ENCODE results near the gene CASP5. TPM values are rescaled to one million over a fixed set of nuclear protein-coding genes. Genes with fewer than 3 reads are reported as not detected.

The CASP5 gene
- total RNA-seq, 1 experiment from 2014 or later = not detected

DNA sequence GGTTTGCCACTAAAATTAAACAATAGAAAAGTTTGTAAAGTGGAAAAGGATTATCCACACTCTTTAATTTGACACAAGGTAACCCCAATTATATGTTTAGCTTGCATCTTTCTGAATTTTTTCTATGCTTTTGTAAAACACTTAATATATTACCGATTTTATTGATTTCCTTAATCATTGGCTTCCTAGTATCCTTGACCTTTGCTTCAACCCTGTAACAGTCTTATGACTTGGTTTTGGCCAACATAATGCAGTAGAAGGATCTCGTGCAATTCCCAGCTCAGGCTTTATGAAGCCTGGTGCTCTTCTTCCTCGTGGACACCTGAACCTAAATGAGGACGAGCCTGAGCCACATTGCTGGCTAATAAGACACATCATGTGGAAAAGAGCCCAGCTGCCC, 31.0 kb downstream of the CASP5 start:
- DNase-seq (ENCODE audit: low spot score) (no peak), ATAC-seq (no peak)
- ChIA-PET CTCF (interaction anchor here (1.0 kb wide), 1 partner anchor 9 kb away, joined by 3 read pairs; no protein-coding TSS in a partner anchor), POLR2A (no interaction called here)
- TF ChIP-seq ZNF396 (CRISPR knock-in tag; IDR thresholded peaks at IDR 0.05; ENCODE audit: borderline replicate concordance) = no peak
- TF ChIP-seq, protein P1, sequence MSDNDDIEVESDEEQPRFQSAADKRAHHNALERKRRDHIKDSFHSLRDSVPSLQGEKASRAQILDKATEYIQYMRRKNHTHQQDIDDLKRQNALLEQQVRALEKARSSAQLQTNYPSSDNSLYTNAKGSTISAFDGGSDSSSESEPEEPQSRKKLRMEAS (CRISPR knock-in tag; IDR thresholded peaks at IDR 0.05) = no peak
- TF ChIP-seq, protein P2, sequence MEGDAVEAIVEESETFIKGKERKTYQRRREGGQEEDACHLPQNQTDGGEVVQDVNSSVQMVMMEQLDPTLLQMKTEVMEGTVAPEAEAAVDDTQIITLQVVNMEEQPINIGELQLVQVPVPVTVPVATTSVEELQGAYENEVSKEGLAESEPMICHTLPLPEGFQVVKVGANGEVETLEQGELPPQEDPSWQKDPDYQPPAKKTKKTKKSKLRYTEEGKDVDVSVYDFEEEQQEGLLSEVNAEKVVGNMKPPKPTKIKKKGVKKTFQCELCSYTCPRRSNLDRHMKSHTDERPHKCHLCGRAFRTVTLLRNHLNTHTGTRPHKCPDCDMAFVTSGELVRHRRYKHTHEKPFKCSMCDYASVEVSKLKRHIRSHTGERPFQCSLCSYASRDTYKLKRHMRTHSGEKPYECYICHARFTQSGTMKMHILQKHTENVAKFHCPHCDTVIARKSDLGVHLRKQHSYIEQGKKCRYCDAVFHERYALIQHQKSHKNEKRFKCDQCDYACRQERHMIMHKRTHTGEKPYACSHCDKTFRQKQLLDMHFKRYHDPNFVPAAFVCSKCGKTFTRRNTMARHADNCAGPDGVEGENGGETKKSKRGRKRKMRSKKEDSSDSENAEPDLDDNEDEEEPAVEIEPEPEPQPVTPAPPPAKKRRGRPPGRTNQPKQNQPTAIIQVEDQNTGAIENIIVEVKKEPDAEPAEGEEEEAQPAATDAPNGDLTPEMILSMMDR (IDR thresholded peaks at IDR 0.05) = no peak
- TF ChIP-seq, protein P3, sequence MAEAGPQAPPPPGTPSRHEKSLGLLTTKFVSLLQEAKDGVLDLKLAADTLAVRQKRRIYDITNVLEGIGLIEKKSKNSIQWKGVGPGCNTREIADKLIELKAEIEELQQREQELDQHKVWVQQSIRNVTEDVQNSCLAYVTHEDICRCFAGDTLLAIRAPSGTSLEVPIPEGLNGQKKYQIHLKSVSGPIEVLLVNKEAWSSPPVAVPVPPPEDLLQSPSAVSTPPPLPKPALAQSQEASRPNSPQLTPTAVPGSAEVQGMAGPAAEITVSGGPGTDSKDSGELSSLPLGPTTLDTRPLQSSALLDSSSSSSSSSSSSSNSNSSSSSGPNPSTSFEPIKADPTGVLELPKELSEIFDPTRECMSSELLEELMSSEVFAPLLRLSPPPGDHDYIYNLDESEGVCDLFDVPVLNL (CRISPR knock-in tag; IDR thresholded peaks at IDR 0.05; ENCODE audit: borderline replicate concordance, low read depth) = no peak
- TF ChIP-seq ZNF423 (CRISPR knock-in tag; IDR thresholded peaks at IDR 0.05) = no peak
- no peak for TF ChIP-seq ZNF219 (CRISPR knock-in tag; IDR thresholded peaks at IDR 0.05; ENCODE audit: borderline replicate concordance)
- TF ChIP-seq, protein P4, sequence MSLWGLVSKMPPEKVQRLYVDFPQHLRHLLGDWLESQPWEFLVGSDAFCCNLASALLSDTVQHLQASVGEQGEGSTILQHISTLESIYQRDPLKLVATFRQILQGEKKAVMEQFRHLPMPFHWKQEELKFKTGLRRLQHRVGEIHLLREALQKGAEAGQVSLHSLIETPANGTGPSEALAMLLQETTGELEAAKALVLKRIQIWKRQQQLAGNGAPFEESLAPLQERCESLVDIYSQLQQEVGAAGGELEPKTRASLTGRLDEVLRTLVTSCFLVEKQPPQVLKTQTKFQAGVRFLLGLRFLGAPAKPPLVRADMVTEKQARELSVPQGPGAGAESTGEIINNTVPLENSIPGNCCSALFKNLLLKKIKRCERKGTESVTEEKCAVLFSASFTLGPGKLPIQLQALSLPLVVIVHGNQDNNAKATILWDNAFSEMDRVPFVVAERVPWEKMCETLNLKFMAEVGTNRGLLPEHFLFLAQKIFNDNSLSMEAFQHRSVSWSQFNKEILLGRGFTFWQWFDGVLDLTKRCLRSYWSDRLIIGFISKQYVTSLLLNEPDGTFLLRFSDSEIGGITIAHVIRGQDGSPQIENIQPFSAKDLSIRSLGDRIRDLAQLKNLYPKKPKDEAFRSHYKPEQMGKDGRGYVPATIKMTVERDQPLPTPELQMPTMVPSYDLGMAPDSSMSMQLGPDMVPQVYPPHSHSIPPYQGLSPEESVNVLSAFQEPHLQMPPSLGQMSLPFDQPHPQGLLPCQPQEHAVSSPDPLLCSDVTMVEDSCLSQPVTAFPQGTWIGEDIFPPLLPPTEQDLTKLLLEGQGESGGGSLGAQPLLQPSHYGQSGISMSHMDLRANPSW (CRISPR knock-in tag; conservative IDR thresholded peaks at IDR 0.05; ENCODE audit: low read depth) = no peak
- TF ChIP-seq, protein P5, sequence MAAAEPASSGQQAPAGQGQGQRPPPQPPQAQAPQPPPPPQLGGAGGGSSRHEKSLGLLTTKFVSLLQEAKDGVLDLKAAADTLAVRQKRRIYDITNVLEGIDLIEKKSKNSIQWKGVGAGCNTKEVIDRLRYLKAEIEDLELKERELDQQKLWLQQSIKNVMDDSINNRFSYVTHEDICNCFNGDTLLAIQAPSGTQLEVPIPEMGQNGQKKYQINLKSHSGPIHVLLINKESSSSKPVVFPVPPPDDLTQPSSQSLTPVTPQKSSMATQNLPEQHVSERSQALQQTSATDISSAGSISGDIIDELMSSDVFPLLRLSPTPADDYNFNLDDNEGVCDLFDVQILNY (CRISPR knock-in tag; IDR thresholded peaks at IDR 0.05) = no peak
- no peak for TF ChIP-seq SMAD4 (CRISPR knock-in tag; IDR thresholded peaks at IDR 0.05)
- TF ChIP-seq CREB1 (CRISPR knock-in tag; IDR thresholded peaks at IDR 0.05) = no peak
- TF ChIP-seq, protein P6, sequence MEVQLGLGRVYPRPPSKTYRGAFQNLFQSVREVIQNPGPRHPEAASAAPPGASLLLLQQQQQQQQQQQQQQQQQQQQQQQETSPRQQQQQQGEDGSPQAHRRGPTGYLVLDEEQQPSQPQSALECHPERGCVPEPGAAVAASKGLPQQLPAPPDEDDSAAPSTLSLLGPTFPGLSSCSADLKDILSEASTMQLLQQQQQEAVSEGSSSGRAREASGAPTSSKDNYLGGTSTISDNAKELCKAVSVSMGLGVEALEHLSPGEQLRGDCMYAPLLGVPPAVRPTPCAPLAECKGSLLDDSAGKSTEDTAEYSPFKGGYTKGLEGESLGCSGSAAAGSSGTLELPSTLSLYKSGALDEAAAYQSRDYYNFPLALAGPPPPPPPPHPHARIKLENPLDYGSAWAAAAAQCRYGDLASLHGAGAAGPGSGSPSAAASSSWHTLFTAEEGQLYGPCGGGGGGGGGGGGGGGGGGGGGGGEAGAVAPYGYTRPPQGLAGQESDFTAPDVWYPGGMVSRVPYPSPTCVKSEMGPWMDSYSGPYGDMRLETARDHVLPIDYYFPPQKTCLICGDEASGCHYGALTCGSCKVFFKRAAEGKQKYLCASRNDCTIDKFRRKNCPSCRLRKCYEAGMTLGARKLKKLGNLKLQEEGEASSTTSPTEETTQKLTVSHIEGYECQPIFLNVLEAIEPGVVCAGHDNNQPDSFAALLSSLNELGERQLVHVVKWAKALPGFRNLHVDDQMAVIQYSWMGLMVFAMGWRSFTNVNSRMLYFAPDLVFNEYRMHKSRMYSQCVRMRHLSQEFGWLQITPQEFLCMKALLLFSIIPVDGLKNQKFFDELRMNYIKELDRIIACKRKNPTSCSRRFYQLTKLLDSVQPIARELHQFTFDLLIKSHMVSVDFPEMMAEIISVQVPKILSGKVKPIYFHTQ (CRISPR knock-in tag; IDR thresholded peaks at IDR 0.05) = no peak
- TF ChIP-seq ZNF138 (CRISPR knock-in tag; conservative IDR thresholded peaks at IDR 0.05) = no peak
- TF ChIP-seq, protein P7, sequence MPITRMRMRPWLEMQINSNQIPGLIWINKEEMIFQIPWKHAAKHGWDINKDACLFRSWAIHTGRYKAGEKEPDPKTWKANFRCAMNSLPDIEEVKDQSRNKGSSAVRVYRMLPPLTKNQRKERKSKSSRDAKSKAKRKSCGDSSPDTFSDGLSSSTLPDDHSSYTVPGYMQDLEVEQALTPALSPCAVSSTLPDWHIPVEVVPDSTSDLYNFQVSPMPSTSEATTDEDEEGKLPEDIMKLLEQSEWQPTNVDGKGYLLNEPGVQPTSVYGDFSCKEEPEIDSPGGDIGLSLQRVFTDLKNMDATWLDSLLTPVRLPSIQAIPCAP (CRISPR knock-in tag; IDR thresholded peaks at IDR 0.05) = no peak
- TF ChIP-seq MXD4 (CRISPR knock-in tag; IDR thresholded peaks at IDR 0.05; ENCODE audit: borderline replicate concordance) = no peak
- TF ChIP-seq EMX1 (CRISPR knock-in tag; IDR thresholded peaks at IDR 0.05) = no peak
- no peaks in the 10 kb centered on the region for H3K27me3 Mint-ChIP-seq (ENCODE audit: low read depth)
- peaks cover 9% of the 10 kb centered on the region; the same call in 1 of the 2 replicates for H3K36me3 Mint-ChIP-seq
- no peaks in the 10 kb centered on the region for H3K4me1 Mint-ChIP-seq
- no peak overlapping the region for H3K4me3 Mint-ChIP-seq
- H3K27ac Mint-ChIP-seq = no peak overlapping the region
- H3K9me3 Mint-ChIP-seq = peaks cover 50% of the 10 kb centered on the region

Measured in WTC11 (cell line).